Endothelial cell of umbilical vein (primary cell): Measurements from ENCODE around the gene MARK3.

ENCODE experiments used
- CTCF ChIP-seq, 2 donors: IDR thresholded peaks; 1 replicate in 1 of 2; 2 replicates in 1 of 2; pipeline ENCODE4 v1.5.1; 2011; ENCODE audit warnings: low read length in 2 of 2, mild to moderate bottlenecking in 2 of 2, moderate library complexity in 2 of 2, control low read depth in 1 of 2, inconsistent platforms in 1 of 2, low read depth in 1 of 2; ENCODE audit not compliant: insufficient read depth in 1 of 2; ENCODE audit errors: extremely low read depth in 1 of 2
- FOS ChIP-seq: IDR thresholded peaks from 2 replicates; pipeline ENCODE4 v1.6.1; 2011; ENCODE audit warnings: mild to moderate bottlenecking, low read length, moderate library complexity, borderline replicate concordance; ENCODE audit not compliant: insufficient read depth
- MAX ChIP-seq: IDR thresholded peaks from 2 replicates; pipeline ENCODE4 v1.6.1; 2011; ENCODE audit not compliant: insufficient read depth, insufficient read length
- POLR2A ChIP-seq: IDR thresholded peaks from 2 replicates; pipeline ENCODE4 v1.6.1; 2012; ENCODE audit warnings: low read depth, mild to moderate bottlenecking, control low read depth, low read length
- POLR2AphosphoS5 ChIP-seq: IDR thresholded peaks from 2 replicates; pipeline ENCODE4 v1.6.1; 2012; ENCODE audit warnings: low read depth, mild to moderate bottlenecking, control low read depth, low read length, moderate library complexity; ENCODE audit not compliant: insufficient read depth

DNA sequence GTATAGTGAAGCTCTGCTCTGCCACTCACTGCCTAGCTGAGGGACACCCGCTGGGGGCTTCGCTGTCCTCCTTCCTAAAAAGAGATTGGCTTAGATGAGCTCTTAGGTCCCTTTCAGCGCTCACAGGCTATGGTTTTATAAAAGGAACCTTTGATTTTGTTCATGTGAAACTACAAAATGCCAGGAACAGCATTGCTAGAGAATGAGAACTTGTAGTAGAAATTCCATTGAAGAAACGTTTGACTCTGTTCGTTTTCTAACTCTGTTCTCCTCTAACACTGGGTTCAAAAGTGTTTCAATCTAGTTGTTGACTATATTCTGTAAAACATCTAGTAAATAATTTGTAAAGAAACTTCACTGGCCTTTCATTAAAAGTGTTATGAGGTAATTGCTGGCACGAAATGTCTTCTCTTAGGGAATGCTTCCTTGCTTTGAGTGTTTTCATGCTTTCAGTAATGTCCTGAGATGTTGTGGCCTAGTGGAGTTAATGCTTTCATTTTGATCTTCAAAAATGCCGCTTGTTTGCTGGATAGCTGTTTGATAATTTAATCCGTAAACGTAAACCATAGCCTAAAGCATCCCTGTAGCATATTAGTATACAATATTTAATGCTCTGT is 1.6 kb downstream of the MARK3 start:
- no peak for TF ChIP-seq POLR2A
- TF ChIP-seq CTCF (IDR thresholded peaks at IDR 0.05; ENCODE audit: extremely low read depth in 1 of 2, insufficient read depth in 1 of 2, low read depth in 1 of 2, low read length in 2 of 2), result no peak
- TF ChIP-seq POLR2AphosphoS5, result no peak
- no peak for TF ChIP-seq MAX
- TF ChIP-seq FOS, result no peak
